H1 (cell line): Measurements from ENCODE around the gene PKD1L1. TPM values are rescaled to one million over a fixed set of nuclear protein-coding genes. Genes with fewer than 3 reads are reported as not detected.

Experiments
- ASH2L ChIP-seq: fragments of 200-600, 300-600 bp; sonication (generic); IDR thresholded peaks from one replicate; pipeline ENCODE4 v1.7.1; 2017; ENCODE audit warnings: low read length
- BCL11A ChIP-seq, 2 experiments: IDR thresholded peaks; one replicate each; pipeline ENCODE4 v1.6.1; 2011; ENCODE audit warnings: low read depth in 2 of 2, low read length in 2 of 2, mild to moderate bottlenecking in 2 of 2
- CHD7 ChIP-seq: fragments of 300-600 bp; sonication (generic); IDR thresholded peaks from 2 replicates; pipeline ENCODE4 v1.7.1; 2012; ENCODE audit warnings: low read length, moderate library complexity, mild to moderate bottlenecking, inconsistent platforms; ENCODE audit not compliant: insufficient replicate concordance
- EP300 ChIP-seq, 2 experiments: IDR thresholded peaks; 1 replicate in 1 of 2; 2 replicates in 1 of 2; pipeline ENCODE4 v1.6.1; 2011 to 2012; ENCODE audit warnings: low read depth in 2 of 2, low read length in 2 of 2, mild to moderate bottlenecking in 2 of 2, borderline replicate concordance in 1 of 2, inconsistent platforms in 1 of 2, moderate library complexity in 1 of 2
- NANOG ChIP-seq: IDR thresholded peaks from 2 replicates; pipeline ENCODE4 v1.6.1; 2011; ENCODE audit warnings: low read length, low read depth, mild to moderate bottlenecking, inconsistent platforms; ENCODE audit not compliant: insufficient read depth, poor library complexity, severe bottlenecking
- NRF1 ChIP-seq: IDR thresholded peaks from 2 replicates; pipeline ENCODE4 v1.6.1; 2011; ENCODE audit warnings: mild to moderate bottlenecking, low read depth, low read length, improper control_type of control experiment
- POLR2AphosphoS5 ChIP-seq: IDR thresholded peaks from 2 replicates; pipeline ENCODE4 v1.6.1; 2011; ENCODE audit warnings: low read depth, low read length
- SRF ChIP-seq: IDR thresholded peaks from 2 replicates; pipeline ENCODE4 v1.6.1; 2011; ENCODE audit warnings: mild to moderate bottlenecking, low read depth, low read length, moderate library complexity
- TEAD4 ChIP-seq: IDR thresholded peaks from 2 replicates; pipeline ENCODE4 v1.6.1; 2012; ENCODE audit warnings: low read depth, low read length, inconsistent platforms, mixed read lengths
- polyA plus RNA-seq, 7 experiments: library from polyadenylated mRNA; depleted of rRNA in 3 of 7; stranded (reverse) in 5 of 7; unstranded in 2 of 7; fragments of >200 nt in 5 of 7; fragments of 200-250 nt in 2 of 7; gene quantifications; 1 replicate in 5 of 7; 2 replicates in 1 of 7; 4 replicates in 1 of 7; pipeline versions ENCODE4 v1.2.1 to v1.2.3, GENCODE V29; 2011 to 2013; ENCODE audit warnings: missing spikeins in 2 of 7, mixed read lengths in 2 of 7
- total RNA-seq: library from RNA; stranded (reverse); fragmentation: NEBNext Ultra II Directional; extraction: Animal tissue kit (Norgen Biotek cat#: 25700); gene quantifications from 2 replicates; pipeline ENCODE4 v1.2.1, GENCODE V29; 2021

The PKD1L1 gene
- total and polyA plus RNA-seq, 2 of the 8 experiments (the other 6 are each of a cell fraction or from before 2014, with no cell fraction given): 0.22 to 0.35 TPM

DNA sequence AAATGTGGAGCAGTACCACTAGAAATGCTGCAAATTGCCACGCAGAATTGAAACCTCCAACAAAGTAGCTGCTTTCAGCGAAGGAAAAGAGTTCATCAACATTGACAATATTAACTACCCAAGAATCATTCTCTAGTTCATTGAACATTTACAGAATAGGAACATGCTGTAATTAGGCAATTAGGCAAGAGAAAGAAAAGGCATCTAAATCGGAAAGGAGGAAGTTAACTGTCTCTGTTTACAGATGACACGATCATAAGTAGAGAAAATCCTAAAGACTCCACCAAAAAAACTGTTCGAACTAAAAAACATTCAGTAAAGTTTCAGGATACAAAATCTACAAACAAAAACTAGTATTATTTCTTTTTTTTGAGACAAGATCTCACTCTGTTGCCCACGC is 8.9 kb upstream of the PKD1L1 start (continued):
- TF ChIP-seq CHD7: no peak
- TF ChIP-seq EP300 (IDR thresholded peaks at IDR 0.05; ENCODE audit: borderline replicate concordance in 1 of 2, low read depth in 2 of 2, low read length in 2 of 2): no peak
- TF ChIP-seq NANOG: no peak
- TF ChIP-seq NRF1: no peak
- no peak for TF ChIP-seq BCL11A (IDR thresholded peaks at IDR 0.05; ENCODE audit: low read depth in 2 of 2, low read length in 2 of 2)
- no peak for TF ChIP-seq ASH2L
- TF ChIP-seq SRF: no peak
- no peak for TF ChIP-seq TEAD4
- no peak for TF ChIP-seq POLR2AphosphoS5
